ENCODE measurements around the gene LEMD3. TPM values are rescaled to one million over a fixed set of nuclear protein-coding genes. Genes with fewer than 3 reads are reported as not detected.

Gene LEMD3
- total RNA-seq, 2 donors from 2014 or later: 52.2 to 62.1 TPM

DNA sequence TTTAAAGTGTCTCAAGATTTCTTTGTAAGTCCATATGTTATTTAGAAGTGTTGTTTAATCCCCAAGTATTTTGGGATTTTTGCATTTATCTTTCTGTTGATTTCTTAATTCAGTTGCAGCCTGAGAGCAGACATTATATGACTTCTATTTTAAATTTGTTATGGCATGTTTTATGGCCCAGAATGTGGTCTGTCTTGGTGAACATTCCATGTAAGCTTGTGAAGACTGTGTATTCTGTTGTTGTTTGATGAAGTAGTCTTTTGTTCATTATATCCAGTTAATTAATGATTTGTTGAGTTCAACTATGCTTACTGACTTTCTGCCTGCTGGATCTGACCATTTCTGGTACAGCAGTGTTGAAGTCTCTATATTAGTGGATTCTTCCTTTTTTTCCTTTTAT lies 34.0 kb downstream of the LEMD3 start:
- no peaks in the 10 kb centered on the region for H3K27me3 Mint-ChIP-seq
- H3K27ac Mint-ChIP-seq: peak overlapping the region; percentile 3
- DNase-seq (no peak), ATAC-seq (no peak)
- no peaks in the 10 kb centered on the region for H3K9me3 ChIP-seq (ENCODE audit: control insufficient read depth, low read length, poor library complexity, severe bottlenecking)
- no peak overlapping the region for H3K4me3 Mint-ChIP-seq
- H3K4me1 Mint-ChIP-seq: peaks cover 46% of the 10 kb centered on the region
- H3K36me3 Mint-ChIP-seq (ENCODE audit: low read depth): peaks cover 5% of the 10 kb centered on the region

DNA sequence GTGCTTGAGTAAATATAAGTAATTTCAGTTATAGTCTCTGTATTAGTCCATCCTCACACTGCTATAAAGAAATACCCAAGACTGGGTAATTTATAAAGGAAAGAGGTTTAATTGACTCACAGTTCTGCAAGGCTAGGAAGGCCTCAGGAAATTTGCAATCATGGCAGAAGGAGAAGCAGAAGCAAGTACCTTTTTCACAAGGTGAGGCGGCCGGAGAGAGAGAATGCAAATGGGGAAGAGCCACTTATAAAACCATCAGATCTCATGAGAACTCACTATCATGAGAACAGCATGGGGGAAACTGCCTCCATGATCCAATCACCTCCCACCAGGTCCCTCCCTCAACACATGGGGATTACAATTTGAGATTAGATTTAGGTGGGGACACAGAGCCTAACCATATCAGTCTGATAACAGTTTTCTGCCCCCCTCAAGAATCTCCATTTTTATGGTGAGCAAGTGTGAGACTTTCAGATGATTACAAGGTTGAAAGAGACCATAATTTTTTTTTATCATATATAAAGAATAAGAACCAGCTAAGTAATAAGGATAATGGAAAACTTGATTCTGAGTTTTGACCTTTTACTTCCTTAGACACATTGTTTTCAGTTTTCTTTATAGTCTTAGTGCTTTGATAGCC lies 35.6 kb downstream of the LEMD3 start:
- DNase-seq (no peak), ATAC-seq (no peak)
- Mint-ChIP-seq H3K4me1 (peaks cover 55% of the 10 kb centered on the region), H3K27me3 (no peaks in the 10 kb centered on the region), H3K4me3 (no peak overlapping the region), H3K36me3 (ENCODE audit: low read depth) (peaks cover 5% of the 10 kb centered on the region), H3K27ac (no peak overlapping the region)
- H3K9me3 ChIP-seq (ENCODE audit: control insufficient read depth, low read length, poor library complexity, severe bottlenecking): no peaks in the 10 kb centered on the region

DNA sequence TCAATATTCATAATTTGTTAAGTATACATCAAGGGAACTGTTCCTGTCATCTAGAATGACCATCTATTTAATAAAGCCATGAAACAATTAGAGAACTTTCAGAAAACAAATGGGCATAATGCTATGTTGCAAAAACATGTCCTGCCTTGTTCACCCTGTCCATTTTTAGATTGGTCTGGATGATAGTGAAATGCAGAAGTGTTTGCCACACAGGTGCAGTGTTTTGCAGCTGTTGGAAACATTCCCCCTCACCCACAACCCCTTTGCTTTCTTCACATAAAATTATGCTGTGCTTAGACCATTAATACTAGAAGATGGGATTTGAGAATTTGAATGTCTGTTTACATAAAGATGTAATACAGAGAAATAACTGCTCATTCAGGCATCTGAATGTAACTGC lies 36.5 kb downstream of the LEMD3 start:
- Mint-ChIP-seq H3K4me3 (no peak overlapping the region), H3K27ac (no peak overlapping the region), H3K36me3 (ENCODE audit: low read depth) (peaks cover 2% of the 10 kb centered on the region), H3K27me3 (no peaks in the 10 kb centered on the region), H3K4me1 (peaks cover 48% of the 10 kb centered on the region)
- H3K9me3 ChIP-seq (ENCODE audit: control insufficient read depth, low read length, poor library complexity, severe bottlenecking): no peaks in the 10 kb centered on the region
- ATAC-seq (no peak), DNase-seq (no peak)

DNA sequence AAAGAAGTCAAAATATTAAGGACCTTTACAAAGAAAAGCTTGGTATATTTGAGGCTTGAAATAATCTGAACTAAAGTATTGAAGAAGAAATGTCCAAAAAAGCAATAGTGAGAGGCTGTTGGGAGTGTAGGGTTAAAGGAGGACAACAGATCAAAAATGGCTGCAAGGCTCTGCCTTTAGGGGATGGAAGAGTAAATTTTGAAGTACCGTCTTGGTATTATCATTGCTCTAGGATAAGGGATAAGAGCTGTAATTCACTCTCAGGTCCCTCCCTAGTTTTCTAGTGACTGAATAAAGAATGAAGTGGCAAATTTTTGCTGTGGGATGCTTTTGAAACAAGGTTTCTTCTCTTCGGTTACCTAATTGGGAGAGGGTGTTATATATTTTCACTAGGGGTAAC lies 38.7 kb downstream of the LEMD3 start:
- peak overlapping the region; percentile 73 for H3K27ac Mint-ChIP-seq
- no peaks in the 10 kb centered on the region for H3K27me3 Mint-ChIP-seq
- H3K36me3 Mint-ChIP-seq (ENCODE audit: low read depth): no peaks in the 10 kb centered on the region
- ATAC-seq (no peak), DNase-seq (no peak)
- H3K9me3 ChIP-seq (ENCODE audit: control insufficient read depth, low read length, poor library complexity, severe bottlenecking): no peaks in the 10 kb centered on the region
- peak overlapping the region; percentile 63 for H3K4me3 Mint-ChIP-seq
- H3K4me1 Mint-ChIP-seq: peaks cover 34% of the 10 kb centered on the region

DNA sequence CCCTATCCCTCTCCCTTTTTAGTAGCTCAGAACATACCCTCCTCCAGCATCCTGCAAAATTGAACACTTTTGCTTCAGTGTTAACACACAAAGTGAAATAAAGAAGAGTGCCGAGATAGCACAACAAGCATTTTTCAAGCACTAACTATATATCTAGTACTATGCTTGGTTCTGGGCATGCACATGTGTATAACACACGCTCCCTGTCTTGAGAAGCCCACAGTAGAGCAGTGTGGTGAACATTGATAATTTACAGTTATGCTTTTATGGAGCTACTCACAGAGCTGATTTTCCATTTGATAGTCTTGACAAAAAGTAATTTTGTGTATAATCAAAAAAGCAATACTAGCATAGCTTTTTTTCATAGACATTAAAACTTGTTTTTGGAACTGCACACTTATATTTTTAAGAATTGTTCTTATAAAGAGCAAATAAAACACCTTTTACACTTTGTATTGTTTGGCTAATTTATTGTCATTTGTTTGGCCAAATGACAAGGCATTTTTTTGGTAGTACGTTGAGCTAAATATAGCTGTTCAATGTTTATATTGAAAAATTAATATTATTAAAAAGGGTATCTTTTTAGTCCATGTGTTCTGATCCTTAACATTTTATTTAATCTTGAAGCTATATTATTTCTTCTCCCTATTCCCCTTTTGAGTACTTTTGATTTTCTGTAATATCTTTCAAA lies 39.7 kb downstream of the LEMD3 start:
- H3K9me3 ChIP-seq (ENCODE audit: control insufficient read depth, low read length, poor library complexity, severe bottlenecking): no peaks in the 10 kb centered on the region
- DNase-seq (no peak), ATAC-seq (no peak)
- Mint-ChIP-seq H3K36me3 (ENCODE audit: low read depth) (no peaks in the 10 kb centered on the region), H3K27ac (peak overlapping the region; percentile 73), H3K4me3 (peak overlapping the region; percentile 80), H3K27me3 (no peaks in the 10 kb centered on the region), H3K4me1 (peaks cover 33% of the 10 kb centered on the region)

DNA sequence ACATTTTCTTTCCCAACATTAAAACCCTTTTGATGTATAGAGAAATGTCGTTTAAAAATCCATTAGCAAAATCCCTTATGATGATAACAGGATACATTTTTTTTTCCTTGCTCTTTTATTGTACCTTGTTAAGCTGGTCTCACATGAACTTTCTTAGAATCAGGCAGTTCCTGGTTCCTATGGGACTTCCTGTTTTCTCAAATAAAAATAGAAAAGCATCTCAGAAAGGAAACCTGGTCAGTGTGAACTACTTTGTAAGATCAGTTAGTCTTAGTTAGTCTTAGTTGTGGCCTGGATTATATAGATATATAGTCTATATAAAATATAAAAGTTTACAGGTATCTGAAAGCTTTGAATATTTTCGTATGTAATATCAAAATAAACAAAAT lies 40.3 kb downstream of the LEMD3 start:
- Mint-ChIP-seq H3K4me1 (peaks cover 32% of the 10 kb centered on the region), H3K27me3 (no peaks in the 10 kb centered on the region), H3K36me3 (ENCODE audit: low read depth) (no peaks in the 10 kb centered on the region), H3K27ac (peak overlapping the region; percentile 73), H3K4me3 (peak overlapping the region; percentile 80)
- no peaks in the 10 kb centered on the region for H3K9me3 ChIP-seq (ENCODE audit: control insufficient read depth, low read length, poor library complexity, severe bottlenecking)
- DNase-seq (no peak), ATAC-seq (peak; percentile 52)

DNA sequence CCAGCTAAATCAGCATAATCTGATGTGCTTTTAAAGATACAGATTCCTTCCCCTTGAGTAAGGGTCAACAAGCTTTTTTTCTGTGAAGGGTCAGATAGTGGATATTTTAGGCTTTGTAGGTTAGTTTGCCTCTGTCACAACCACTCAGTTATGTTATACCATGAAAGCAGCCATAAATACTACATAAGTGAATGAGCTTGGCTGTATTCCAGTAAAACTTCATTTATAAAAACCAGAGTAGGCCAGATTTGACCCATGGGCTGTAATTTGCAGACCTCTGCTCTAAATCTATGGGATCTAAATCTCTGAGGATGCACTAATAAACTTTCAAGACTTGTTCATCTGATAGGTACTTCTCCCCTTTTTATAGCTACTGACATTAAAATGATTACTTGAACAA lies 47.7 kb downstream of the LEMD3 start:
- no peak overlapping the region for H3K27ac Mint-ChIP-seq
- DNase-seq: no peak
- no peaks in the 10 kb centered on the region for H3K27me3 Mint-ChIP-seq
- peaks cover 3% of the 10 kb centered on the region for H3K9me3 ChIP-seq (ENCODE audit: control insufficient read depth, low read length, poor library complexity, severe bottlenecking)
- no peak for ATAC-seq
- no peak overlapping the region for H3K4me3 Mint-ChIP-seq
- H3K36me3 Mint-ChIP-seq (ENCODE audit: low read depth): peaks cover 5% of the 10 kb centered on the region
- H3K4me1 Mint-ChIP-seq: peaks cover 12% of the 10 kb centered on the region

DNA sequence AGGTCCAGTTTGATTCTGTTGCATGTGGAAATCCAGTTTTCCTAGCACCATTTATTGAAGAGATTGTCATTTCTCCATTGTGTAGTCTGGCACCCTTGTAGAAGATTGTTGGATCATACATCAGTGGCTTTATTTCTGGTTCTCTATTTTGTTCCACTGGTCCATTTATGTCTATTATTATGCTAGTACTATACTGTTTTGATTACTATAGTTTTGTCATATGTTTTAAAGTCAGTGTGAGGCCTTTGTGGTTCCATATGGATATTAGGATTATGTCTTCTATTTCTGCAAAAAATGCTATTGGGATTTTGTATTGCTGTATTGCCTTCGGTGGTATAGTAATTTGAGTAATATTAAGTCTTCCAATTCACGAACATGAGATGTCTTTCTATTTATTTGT lies 51.4 kb downstream of the LEMD3 start:
- H3K4me3 Mint-ChIP-seq: no peak overlapping the region
- ATAC-seq: no peak
- H3K9me3 ChIP-seq (ENCODE audit: control insufficient read depth, low read length, poor library complexity, severe bottlenecking): peaks cover 6% of the 10 kb centered on the region
- no peak overlapping the region for H3K27ac Mint-ChIP-seq
- H3K36me3 Mint-ChIP-seq (ENCODE audit: low read depth): peaks cover 7% of the 10 kb centered on the region
- no peaks in the 10 kb centered on the region for H3K27me3 Mint-ChIP-seq
- peaks cover 9% of the 10 kb centered on the region for H3K4me1 Mint-ChIP-seq
- no peak for DNase-seq

DNA sequence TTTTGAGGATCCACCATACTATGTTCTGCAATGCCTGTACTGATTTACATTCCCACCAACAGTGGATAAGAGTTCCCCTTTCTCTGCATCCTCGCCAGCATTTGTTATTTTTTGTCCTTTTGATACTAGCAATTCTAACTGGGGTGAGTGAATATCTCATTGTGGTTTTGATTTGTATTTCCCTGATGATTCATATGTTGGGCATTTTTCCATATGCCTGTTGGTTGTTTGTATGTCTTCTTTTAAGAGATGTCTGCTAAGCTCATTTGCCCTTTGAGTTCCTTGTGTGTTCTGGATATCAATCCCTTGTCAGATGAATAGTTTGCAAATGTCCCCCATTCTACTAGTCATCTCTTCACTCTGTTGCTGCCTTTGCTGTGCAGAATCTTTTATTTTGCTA lies 60.1 kb downstream of the LEMD3 start:
- DNase-seq (no peak), ATAC-seq (no peak)
- Mint-ChIP-seq H3K27me3 (no peaks in the 10 kb centered on the region), H3K36me3 (ENCODE audit: low read depth) (peaks cover 6% of the 10 kb centered on the region), H3K27ac (no peak overlapping the region), H3K4me3 (no peak overlapping the region), H3K4me1 (peaks cover 9% of the 10 kb centered on the region)
- H3K9me3 ChIP-seq (ENCODE audit: control insufficient read depth, low read length, poor library complexity, severe bottlenecking): peaks cover 5% of the 10 kb centered on the region

DNA sequence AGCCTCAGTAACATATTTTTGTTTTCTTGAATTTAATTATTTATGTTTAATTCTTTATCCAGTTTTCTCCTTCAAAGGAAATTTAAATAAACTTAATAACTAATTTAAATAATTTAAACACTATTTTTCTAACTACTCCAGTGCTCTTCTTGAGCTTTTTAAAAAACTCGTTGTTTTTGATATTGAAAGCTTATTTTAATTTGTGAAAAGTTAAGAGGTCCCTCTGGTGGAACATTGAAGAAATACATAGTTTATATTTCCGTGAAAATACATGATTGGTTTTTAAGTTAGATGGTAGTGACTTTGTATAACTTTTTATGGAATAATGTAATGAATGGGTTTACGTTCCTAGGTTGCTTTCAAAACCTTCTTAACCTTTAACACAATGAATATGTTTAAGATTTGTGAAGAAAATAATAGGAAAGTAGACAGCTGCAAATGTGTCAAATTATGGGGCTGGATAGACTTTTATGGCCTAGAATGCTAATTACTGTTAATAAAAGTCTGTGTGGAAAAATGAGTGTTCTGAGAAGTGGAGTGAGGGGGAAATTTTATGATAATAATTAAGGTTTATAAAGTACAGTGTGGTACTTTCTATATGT lies 63.2 kb downstream of the LEMD3 start:
- ATAC-seq: no peak
- DNase-seq: no peak
- H3K9me3 ChIP-seq (ENCODE audit: control insufficient read depth, low read length, poor library complexity, severe bottlenecking): peaks cover 5% of the 10 kb centered on the region
- Mint-ChIP-seq H3K36me3 (ENCODE audit: low read depth) (peaks cover 4% of the 10 kb centered on the region), H3K27me3 (no peaks in the 10 kb centered on the region), H3K27ac (peak overlapping the region; percentile 90), H3K4me3 (no peak overlapping the region), H3K4me1 (peaks cover 6% of the 10 kb centered on the region)

DNA sequence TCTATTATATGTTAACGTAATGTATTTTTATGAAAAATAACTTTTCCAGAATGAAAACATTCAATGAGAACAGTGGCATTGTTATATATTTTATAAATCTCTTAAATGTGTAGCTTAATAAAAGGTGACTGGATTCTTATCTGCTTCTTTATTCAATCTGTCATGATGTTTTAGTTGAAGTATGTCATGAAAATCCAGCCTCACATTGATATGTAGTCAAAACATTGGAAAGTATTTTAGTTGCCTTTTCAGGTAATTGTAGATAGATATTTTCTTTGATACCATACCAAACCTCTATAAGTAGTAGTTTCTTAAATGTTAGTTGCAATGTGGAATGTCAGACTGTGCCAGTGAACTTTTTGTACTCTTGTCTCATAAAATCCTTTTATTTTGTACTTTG lies 67.8 kb downstream of the LEMD3 start:
- ATAC-seq: no peak
- H3K4me1 Mint-ChIP-seq: peaks cover 5% of the 10 kb centered on the region
- H3K4me3 Mint-ChIP-seq: no peak overlapping the region

DNA sequence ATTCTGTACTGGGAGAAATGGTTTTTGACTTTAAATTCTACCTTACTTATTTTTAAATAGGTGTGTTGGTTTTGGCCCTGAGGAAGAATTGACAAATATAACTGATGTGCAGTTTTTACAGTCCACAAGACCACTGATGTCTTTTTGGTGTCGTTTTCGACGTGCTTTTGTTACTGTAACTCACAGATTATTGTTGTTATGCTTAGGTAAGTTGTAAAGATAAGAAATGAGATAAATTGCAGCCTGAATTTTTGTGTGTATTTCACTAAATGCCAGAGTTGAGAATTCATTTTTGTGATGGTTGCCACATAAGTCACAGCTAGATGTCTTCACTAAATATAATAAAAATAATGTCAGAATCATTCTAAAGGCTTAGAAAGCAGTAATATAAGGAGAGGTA lies 69.2 kb downstream of the LEMD3 start:
- Mint-ChIP-seq H3K36me3 (ENCODE audit: low read depth) (peaks cover 10% of the 10 kb centered on the region), H3K27ac (no peak overlapping the region), H3K4me3 (no peak overlapping the region), H3K27me3 (no peaks in the 10 kb centered on the region), H3K4me1 (no peaks in the 10 kb centered on the region)
- no peaks in the 10 kb centered on the region for H3K9me3 ChIP-seq (ENCODE audit: control insufficient read depth, low read length, poor library complexity, severe bottlenecking)
- DNase-seq (no peak), ATAC-seq (no peak)

More for the DNA sequence above, 67.8 kb downstream of the LEMD3 start:
- Mint-ChIP-seq H3K27me3 (no peaks in the 10 kb centered on the region), H3K27ac (no peak overlapping the region), H3K36me3 (ENCODE audit: low read depth) (peaks cover 2% of the 10 kb centered on the region)
- no peak for DNase-seq
- H3K9me3 ChIP-seq (ENCODE audit: control insufficient read depth, low read length, poor library complexity, severe bottlenecking): no peaks in the 10 kb centered on the region

DNA sequence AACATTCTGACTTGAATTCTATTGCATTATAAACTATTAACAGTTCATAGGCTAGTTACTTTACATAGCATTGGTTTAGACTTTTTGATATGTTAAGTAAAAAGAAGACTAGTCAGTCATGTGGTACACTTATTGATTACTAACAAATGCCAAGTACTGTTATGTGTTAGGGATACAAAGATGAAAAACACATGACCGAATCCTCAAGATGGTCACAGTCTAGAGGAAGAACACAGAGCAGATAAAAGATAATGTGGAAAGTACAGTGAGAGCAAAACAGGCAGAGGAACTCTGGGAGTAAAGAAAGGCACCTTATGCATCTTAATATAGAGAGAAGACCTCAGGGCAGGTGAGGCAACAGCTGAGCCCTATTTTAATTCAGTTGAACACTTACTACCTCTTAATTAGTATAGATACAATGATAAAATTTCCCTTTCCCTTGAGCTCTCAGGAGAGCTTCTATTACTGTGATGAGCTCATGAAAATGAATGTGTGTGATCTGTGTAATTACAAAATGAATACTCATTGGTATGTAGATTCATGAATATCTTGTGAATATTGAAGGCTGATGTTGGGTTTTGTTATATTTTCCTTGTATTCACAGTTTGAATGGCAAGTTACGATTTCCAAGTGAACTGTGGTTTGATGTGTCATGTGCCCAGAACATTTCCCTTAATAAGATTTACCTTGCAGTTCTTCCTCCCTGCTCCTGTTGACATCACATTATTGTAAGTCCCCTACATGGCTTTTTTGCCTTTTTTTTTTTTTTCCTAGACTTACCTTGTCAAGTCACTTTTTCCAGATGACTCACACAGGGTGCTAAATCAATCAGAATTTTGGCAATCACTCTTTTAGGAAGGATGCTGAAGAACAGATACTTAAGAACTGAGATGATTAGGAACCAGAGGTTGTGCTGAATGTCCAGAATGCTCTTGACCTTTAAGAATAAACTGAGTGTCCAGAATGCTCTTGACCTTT lies 79.6 kb downstream of the LEMD3 start:
- Mint-ChIP-seq H3K4me3 (no peak overlapping the region), H3K4me1 (peaks cover 5% of the 10 kb centered on the region), H3K27me3 (no peaks in the 10 kb centered on the region), H3K36me3 (ENCODE audit: low read depth) (peaks cover 2% of the 10 kb centered on the region), H3K27ac (no peak overlapping the region)
- DNase-seq (no peak), ATAC-seq (no peak)
- no peaks in the 10 kb centered on the region for H3K9me3 ChIP-seq (ENCODE audit: control insufficient read depth, low read length, poor library complexity, severe bottlenecking)

Measured in T-helper 17 cell (primary cell).